ENCODE measurements around the gene CARM1.
"Not testable (repeated sequence)": the region's sequence is repeated elsewhere in the genome, so short reads cannot be mapped to it uniquely, and the experiment has no call there.

CARM1 gene

GRCh38 chr19:10927730-10928562 is 56.6 kb downstream of the CARM1 start:
- no peak for DNase-seq (ENCODE audit: low read depth in 2 of 3, low spot score in 2 of 3)

GRCh38 chr19:10928563-10929401 is 57.4 kb downstream of the CARM1 start, which contains the start of the genes TIMM29 and YIPF2:
TSS of gene TIMM29 (plus strand) at chr19:10928811. CDS start at chr19:10928823, 12 bp downstream.
TSS of gene YIPF2 (minus strand) at chr19:10928639. CDS start at chr19:10928410, 229 bp downstream.
- DNase-seq (ENCODE audit: low read depth in 2 of 3, low spot score in 2 of 3): peak; percentile 80 to 93 (median 87)

GRCh38 chr19:10929402-10929794 is 58.0 kb downstream of the CARM1 start:
- no peak for DNase-seq (ENCODE audit: low read depth in 2 of 3, low spot score in 2 of 3)

DNA sequence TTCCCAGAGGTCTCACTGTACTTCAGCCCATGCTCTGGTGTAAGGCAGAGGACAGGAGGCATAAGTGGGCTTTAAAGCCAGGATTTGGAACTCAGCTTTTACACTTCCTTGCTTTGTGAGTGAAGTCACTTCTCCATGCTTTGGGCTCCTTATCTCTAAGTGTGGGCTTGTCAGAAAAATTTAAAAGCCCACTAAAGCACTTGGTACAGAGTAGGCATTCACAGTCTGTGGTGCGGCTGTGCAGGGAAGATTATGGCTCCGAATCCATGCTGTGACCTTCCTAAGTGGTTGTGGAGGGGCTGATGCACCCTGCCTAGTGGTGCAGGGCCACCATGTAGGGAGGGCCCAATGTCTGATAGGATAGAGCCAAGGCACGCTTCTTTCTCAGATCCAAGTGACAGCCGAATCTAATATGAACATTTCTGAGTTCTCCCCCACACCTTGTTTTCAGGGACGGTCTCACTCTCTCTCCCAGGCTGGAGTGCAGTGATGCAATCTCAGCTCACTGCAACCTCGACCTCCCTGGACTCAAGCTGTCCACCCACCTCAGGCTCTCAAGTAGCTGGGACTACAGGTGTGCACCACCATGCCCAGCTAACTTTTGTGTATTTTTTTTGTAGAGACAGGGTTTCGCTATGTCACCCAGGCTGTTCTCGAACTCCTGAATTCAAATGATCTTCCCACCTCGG is 64.2 kb downstream of the CARM1 start:
- DNase-seq (ENCODE audit: low read depth in 2 of 3, low spot score in 2 of 3): no peak

DNA sequence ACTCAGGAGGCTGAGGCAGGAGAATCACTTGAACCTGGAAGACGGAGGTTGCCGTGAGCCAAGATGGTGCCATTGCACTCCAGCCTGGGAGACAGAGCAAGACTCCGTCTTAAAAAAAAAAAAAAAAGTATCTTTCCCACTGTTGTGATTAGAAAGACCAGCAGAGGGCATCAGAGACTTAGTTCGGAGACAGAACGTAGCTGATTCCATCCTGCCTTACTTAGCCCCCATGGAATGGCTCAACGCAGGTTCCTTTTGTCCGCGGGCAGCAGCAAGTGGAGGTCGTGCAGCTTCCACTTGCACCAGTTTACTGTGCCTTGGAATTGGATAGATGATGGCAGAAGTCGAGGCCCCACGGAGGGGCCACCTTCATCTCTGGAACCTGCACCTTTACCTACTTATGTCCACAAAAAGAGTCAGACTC is 65.3 kb downstream of the CARM1 start:
- no peak for DNase-seq (ENCODE audit: low read depth in 2 of 3, low spot score in 2 of 3)

GRCh38 chr19:10941649-10942048 is 70.3 kb downstream of the CARM1 start:
- not testable (repeated sequence) for DNase-seq (ENCODE audit: low read depth in 2 of 3, low spot score in 2 of 3)

- DNase-seq (ENCODE audit: low read depth in 2 of 3, low spot score in 2 of 3): not testable (repeated sequence)
Measured at GRCh38 chr19:10943412-10943811, 72.1 kb downstream of the CARM1 start.

GRCh38 chr19:10945264-10945663 is 73.9 kb downstream of the CARM1 start:
- no peak for DNase-seq (ENCODE audit: low read depth in 2 of 3, low spot score in 2 of 3)

DNA sequence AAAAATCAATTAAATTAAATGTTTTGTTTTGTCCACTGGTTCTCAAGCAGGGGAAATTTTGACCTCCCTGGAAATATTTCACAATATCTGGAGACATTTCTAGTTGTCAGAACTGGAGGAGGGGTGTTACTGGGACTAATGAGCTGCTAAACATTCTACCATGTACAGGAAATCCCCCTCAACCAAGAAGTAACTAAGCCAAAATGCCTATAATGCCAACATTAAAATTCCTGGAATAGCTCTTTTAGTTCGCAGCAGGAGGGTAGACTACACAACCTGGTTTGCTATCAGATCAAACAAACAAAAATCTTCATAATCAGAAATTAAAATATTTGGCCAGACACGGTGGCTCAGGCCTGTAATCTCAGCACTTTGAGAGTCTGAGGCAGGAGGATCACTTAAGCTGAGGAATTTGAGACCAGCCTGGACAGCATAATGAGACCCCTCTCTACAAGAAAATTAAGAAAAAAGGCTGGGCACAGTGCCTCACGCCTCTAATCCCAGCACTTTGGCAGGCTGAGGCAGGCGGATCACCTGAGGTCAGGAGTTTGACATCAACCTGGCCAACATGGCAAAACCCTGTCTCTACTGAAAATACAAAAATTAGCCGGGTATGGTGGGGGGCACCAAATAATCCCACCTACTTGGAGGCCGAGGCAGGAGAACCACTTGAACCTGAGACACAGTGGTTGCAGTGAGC is 75.8 kb downstream of the CARM1 start:
- DNase-seq (ENCODE audit: low read depth in 2 of 3, low spot score in 2 of 3): no peak

DNA sequence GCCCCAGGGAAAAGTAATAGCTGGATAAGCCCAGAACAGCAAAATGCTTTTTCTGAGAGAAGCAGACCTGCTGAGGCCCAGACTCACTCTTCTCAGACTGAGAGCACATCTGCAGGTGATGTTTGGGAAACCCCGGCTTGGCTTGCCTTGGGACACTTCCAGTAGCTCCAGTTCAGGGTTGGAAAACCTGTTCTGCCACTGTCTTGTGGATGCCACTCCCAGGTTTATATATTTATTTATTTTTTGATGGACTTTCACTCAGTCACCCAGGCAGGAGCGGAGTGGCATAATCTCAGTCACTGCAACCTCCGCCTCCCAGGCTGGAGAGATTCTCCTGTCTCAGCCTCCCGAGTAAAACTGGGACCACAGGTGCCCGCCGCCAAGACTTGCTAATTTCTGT is 81.5 kb downstream of the CARM1 start:
- DNase-seq (ENCODE audit: low read depth in 2 of 3, low spot score in 2 of 3): no peak

- not testable (repeated sequence) for DNase-seq (ENCODE audit: low read depth in 2 of 3, low spot score in 2 of 3)
Measured at GRCh38 chr19:10959277-10959968, 88.1 kb downstream of the CARM1 start.

DNA sequence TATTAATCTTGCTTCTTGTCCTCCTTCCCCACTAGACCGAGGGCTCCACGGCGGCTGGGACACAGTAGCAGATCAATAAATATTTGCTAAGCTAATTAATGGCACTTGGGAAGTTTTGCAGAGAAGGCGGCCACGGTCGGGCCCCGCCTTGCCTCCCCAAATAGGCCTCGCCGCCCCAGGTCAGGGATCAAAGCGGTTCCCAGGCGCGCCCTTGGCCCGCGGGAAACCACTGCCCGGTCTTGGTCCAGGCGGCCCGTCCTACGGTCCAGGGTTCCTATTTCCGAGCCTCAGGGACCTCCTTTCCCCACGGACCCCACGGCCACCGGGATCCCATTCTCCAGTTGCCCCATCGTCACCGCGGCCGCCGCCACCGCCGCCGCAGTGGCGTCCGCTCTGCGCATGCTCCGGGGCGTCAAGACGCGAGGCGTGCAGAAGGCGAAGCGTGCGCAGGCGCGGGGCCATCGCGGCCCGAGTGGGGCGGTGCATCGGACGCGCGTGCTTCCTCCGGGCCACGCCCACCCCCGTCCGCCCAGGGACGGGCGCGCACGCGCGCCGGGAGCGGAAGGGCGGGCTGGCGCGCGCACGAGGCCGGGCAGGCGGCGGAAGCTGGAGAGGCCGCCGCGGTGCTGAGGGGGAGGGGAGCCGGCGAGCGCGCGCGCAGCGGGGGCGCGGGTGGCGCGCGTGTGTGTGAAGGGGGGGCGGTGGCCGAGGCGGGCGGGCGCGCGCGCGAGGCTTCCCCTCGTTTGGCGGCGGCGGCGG is 89.1 kb downstream of the CARM1 start, which contains the start of gene SMARCA4:
Gene SMARCA4 (plus strand): TSS at position 717 of the 759 bp plus-strand sequence. CDS start 23,122 bp downstream, outside the sequence.
- peak; percentile 89 to 99 (median 91) for DNase-seq (ENCODE audit: low read depth in 2 of 3, low spot score in 2 of 3)

GRCh38 chr19:10961073-10961860 is 89.9 kb downstream of the CARM1 start:
- peak in 1 of 3 experiments; percentile 25 for DNase-seq (ENCODE audit: low read depth in 2 of 3, low spot score in 2 of 3)

- DNase-seq (ENCODE audit: low read depth in 2 of 3, low spot score in 2 of 3): no peak
Measured at GRCh38 chr19:10962863-10963262, 91.5 kb downstream of the CARM1 start.

GRCh38 chr19:10963865-10964264 is 92.5 kb downstream of the CARM1 start:
- DNase-seq (ENCODE audit: low read depth in 2 of 3, low spot score in 2 of 3): no peak

DNA sequence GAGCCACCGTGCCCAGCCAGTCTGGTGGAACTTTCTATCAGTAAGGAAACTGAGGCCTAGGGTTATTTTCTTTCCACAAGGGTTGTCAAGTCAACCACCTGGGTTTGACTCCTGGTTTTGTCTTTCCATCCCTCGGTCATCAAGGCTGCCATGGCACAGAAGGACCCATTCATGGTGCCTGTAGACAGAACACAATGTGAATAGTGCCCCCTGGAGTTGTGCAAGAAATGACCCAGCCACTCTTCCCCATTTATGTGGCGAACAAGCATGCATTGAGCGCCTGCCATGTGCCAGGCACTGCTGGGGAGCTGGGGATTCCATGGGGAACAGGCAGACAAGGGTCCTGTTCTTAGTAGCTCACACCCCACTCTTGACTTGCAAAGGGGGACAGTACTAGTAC is 93.5 kb downstream of the CARM1 start:
- DNase-seq (ENCODE audit: low read depth in 2 of 3, low spot score in 2 of 3): no peak

DNA sequence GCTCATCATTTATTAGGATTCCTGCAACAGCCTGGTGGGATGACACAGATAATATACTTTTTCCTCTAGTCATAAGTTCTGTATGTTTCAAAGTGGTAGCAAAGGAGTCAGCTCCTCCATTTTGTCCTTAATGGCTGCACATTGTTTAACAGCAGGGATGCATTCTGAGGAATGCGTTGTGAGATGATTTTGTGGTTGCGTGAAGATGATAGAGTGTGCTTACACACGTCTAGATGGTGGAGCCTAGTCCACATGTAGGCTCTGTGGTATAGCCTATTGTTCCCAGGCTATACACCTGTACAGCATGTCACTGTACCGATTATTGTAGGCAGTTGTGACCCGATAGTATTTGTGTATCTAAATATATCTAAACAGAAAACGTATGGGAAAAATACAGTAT is 94.0 kb downstream of the CARM1 start:
- no peak for DNase-seq (ENCODE audit: low read depth in 2 of 3, low spot score in 2 of 3)

DNA sequence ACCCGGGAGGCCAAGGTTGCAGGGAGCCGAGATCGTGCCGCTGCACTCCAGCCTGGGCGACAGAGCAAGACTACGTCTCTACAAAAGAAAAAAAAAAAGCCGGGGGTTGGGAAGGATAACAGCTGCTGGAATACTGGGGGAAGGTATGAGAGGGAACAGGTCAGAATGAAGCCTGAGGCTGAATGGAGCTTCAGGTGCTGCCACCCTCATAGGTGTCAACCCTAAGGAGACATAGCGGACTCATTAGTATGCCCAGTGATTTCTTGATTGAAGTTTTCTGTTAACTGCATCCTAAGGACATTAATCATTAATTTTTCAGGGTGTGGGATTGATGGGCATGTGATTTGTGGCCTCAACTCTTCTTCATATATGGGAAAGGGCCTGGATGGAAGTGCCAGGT is 95.5 kb downstream of the CARM1 start:
- no peak for DNase-seq (ENCODE audit: low read depth in 2 of 3, low spot score in 2 of 3)
